ENCODE data around the gene THSD8. TPM values are rescaled to one million over a fixed set of nuclear protein-coding genes. Genes with fewer than 3 reads are reported as not detected.

Gene THSD8
- total RNA-seq, 1 donor from 2014 or later, result 1.7 TPM

DNA sequence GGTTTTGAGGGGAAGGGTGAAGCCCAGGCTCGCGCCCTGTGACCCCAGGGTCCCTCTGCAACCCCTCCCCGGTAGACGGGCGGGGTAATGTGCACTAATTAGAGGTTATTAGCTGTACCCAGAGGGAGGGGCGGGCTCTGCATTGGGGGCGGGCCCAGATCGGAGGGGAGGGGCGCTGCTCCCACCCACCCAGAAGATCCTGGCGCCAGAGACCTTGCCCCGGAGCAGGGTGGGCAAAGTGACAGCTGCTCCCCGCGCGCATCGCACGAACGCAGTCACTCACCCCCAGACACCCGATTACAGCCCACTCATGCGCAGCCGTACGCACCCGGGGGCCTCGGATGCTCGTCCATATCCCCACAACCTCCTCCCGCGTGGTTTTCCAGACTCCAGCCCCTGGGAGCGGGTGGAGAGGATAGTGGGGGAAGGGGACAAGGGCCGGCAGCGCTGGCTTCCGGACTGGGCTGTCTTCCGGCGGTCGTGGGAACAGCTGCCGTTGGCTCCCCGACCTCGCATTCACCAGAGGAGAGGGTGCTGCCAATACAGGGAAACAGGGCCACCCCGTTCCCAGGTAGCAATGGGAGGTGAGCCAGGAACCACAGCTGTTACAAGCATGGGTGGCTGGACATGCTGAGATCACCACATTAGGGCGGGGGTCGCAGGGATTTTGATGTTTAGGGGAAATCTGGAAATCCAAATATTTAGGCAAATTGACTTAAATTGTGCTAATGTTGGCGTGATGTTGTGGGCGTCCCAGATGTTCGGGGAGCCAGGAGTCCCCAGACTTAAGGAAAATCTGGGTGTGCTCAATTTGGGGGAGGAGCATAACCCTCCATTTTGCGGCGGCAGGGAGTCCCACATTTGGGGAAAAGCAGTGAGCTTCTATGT, 23.6 kb upstream of the THSD8 start:
- DNase-seq (ENCODE audit: missing footprints) (peak; percentile 88), ATAC-seq (peak; percentile 36)
- intact Hi-C loops (cut with DNase I), result no loop called here

- intact Hi-C loops (cut with DNase I), result no loop called here
- ATAC-seq (no peak), DNase-seq (ENCODE audit: missing footprints) (no peak)
Measured at GRCh38 chr19:12778905-12779161, 23.0 kb upstream of the THSD8 start.

DNA sequence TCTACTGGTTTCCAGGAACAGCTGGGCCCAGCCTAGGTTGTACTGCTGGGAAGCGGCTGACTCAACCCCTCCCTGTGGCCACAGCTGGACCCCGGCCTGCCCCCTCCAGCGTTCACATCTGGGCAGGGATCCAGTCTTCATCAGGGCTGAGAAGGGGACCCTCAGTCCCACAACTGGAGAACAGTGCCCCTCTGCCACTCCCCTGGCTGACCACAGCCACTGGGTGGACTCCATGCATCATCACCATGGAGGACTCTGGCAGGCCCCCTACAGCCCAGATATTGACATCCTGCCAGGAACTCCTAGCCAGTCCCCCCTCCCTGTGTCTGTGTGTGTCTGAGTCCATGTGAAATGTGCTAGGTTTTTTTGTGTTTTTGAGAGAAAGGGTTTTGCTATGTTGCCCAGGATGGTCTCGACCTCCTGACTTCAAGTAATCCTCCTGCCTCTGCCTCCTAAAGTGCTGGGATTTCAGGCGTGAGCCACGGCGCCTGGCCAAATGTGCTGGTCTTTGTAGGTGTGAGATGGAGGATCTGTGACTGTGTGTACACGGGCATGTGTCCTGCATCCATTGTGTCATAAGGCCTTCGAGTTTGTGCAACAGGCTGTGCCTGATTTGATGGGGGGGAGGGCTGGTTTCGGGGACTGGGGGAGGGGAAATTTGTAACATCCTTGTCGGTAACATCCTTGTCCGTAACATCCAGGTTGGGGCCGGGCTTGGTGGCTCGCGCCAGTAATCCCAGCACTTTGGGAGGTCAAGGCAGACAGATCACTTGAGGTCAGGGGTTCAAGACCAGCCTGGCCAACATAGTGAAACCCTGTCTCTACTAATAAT, 22.5 kb upstream of the THSD8 start:
- ATAC-seq, result peak; percentile 17
- intact Hi-C loops (cut with DNase I), result no loop called here

GRCh38 chr19:12782174-12782423, 19.8 kb upstream of the THSD8 start:
- DNase-seq (ENCODE audit: missing footprints) (no peak), ATAC-seq (no peak)
- intact Hi-C loops (cut with DNase I), result no loop called here

More for the DNA sequence above, 22.5 kb upstream of the THSD8 start:
- peak; percentile 85 for DNase-seq (ENCODE audit: missing footprints)

DNA sequence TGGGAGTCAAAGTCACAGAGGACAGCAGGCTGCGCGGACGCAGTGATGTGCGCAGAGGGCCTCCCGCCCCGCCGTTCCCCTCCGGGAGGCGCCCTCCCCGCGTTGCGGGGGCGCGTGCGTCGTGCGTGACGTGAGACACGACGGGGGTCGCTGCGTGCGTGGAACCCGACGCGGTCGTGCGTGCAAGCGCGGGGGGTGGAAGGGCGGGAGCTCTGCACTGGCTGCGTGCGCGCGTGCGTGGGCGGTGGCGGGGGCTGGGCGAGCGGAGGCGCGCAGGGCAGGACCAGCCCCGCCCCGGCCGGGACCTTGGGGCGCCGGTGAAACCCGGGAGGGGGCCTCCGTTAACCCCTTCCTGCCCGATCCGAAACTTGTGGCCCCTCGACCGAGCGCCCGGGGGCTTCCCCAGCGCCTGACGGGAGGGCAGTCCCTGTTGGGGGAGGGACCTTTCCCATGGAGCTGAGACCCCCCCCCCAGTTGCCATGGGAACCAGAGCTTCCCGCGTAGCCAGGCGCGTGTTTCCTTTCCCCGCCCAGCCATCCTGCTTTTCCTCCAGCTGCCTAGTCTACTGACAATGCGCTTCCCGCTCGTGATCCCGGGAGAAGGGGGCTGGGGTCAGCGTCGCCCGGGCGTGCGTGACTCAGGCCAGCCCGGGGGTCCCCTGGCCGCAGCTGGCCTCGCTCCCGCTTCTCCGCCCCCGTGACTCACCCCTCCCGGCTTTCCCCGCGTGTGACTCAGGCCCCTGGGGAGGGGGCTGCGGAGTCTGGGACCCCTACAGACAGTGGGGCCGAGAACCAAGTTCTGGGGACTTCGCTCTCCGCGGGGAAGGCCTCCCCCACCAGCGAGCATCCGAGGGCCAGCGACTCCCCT, 19.2 kb upstream of the THSD8 start:
- DNase-seq (ENCODE audit: missing footprints) (peak; percentile 95), ATAC-seq (peak; percentile 74)
- intact Hi-C loops (cut with DNase I), result no loop called here

DNA sequence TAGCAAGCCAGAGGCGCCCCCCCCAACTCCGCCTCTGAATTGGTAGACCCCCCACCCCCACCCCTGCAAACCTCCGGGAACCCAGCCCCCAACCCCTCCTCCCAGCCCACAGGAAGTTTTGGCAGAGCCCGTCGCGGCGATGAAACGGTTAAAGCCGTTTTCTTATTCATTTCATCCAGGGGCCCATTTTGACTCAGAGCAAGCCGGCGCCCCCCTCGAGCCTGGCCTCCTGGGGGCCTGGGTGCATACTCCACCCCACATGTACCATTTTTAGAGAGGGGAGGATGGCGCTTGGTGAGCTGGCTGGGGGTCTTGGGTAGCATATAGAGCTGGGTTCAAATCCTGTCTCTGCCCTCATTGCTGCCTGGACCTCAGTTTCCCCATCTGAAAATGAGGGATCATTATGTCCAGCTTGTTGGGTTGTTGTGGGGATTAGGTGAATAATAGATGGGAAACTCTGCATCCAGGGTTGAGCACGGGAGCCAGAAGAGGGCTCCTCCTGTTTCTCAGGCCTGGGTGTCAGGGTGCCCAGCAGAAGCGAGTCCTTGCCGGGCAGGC, 18.5 kb upstream of the THSD8 start:
- DNase-seq (ENCODE audit: missing footprints), result no peak

GRCh38 chr19:12783849-12784393, 17.9 kb upstream of the THSD8 start:
- no peak for ATAC-seq
- intact Hi-C loops (cut with DNase I), result no loop called here

More for the DNA sequence above, 18.5 kb upstream of the THSD8 start:
- intact Hi-C loops (cut with DNase I), result no loop called here
- ATAC-seq, result no peak

DNA sequence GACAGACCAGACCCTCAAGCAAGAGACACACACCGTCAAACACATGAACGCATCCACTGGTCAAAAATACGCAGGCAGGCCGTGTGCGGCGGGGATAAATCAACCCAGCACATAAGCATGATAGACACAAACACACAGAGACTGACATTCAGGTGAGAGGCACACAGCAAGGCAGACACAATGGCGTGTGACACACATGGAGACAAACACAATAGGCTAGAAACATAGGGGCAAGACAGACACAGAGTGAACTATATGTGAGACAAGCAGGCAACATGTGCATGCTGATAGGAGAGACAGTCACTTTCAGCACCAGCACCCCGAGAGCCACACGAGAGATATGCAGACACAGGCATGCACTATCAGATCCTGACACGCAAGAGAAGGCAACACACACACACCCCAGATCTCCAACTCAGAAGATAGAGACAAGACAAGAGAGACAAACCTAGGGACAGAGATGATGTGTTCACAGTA, 17.4 kb upstream of the THSD8 start:
- no peak for DNase-seq (ENCODE audit: missing footprints)
- intact Hi-C loops (cut with DNase I), result no loop called here
- ATAC-seq, result no peak

More at GRCh38 chr19:12783849-12784393, 17.9 kb upstream of the THSD8 start:
- DNase-seq (ENCODE audit: missing footprints), result no peak

DNA sequence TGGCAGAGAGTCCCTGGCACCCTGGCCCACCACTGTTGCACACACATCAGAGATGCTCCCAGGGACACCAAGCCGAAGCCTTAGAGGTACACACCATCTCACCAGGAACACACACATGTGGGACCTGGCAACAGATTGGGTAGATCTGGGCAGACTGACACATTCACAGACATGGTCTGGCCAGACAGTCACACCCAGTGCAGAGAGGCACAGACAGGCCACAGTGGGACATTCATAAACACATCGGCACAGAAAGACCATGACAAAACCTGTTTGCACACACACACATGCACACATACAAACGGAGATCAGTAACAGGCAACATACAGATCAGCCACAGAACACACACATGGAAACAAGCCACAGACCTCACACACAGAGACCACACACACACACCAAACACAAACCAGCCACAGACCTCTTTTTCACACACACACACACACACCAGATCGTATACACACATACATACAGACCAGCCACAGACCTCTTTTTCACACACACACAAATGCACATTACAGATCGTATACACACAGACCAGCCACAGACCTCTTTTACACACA, 16.9 kb upstream of the THSD8 start:
- DNase-seq (ENCODE audit: missing footprints) (no peak), ATAC-seq (no peak)
- intact Hi-C loops (cut with DNase I), result no loop called here

GRCh38 chr19:12785431-12786031, 16.3 kb upstream of the THSD8 start:
- ATAC-seq (no peak), DNase-seq (ENCODE audit: missing footprints) (no peak)
- intact Hi-C loops (cut with DNase I), result no loop called here

- peak; percentile 92 for DNase-seq (ENCODE audit: missing footprints)
- intact Hi-C loops (cut with DNase I), result no loop called here
- no peak for ATAC-seq
Measured at GRCh38 chr19:12786141-12786870, 15.6 kb upstream of the THSD8 start.

GRCh38 chr19:12786952-12787351, 14.9 kb upstream of the THSD8 start:
- no peak for ATAC-seq
- intact Hi-C loops (cut with DNase I), result no loop called here

GRCh38 chr19:12787458-12787857, 14.4 kb upstream of the THSD8 start:
- intact Hi-C loops (cut with DNase I), result no loop called here
- ATAC-seq (no peak), DNase-seq (ENCODE audit: missing footprints) (no peak)

More at GRCh38 chr19:12786952-12787351, 14.9 kb upstream of the THSD8 start:
- DNase-seq (ENCODE audit: missing footprints), result no peak

GRCh38 chr19:12788042-12788681, 13.7 kb upstream of the THSD8 start:
- no peak for ATAC-seq
- intact Hi-C loops (cut with DNase I), result no loop called here
- no peak for DNase-seq (ENCODE audit: missing footprints)

DNA sequence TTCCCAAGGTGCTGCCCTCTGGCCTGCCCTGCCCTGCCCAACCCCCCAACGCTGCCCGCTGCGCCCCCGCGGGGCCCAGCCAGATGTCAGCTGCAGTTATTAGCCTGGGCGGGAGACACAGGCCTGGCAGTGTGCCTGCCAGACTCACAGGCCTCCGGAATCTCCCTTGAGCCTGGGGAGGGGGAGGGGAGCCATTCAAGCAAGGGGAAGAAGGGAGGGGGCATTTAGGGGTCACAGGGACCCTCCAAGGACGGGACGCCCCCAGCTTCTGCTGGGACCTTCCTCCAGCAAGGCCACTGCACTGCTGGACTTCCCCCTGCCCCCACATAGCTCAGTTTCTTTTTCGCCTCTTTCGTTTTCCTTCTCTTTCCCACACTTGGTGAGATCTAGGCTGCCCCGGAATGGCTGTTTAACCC, 13.2 kb upstream of the THSD8 start:
- ATAC-seq (no peak), DNase-seq (ENCODE audit: missing footprints) (peak; percentile 92)
- intact Hi-C loops (cut with DNase I), result no loop called here

- intact Hi-C loops (cut with DNase I), result no loop called here
- DNase-seq (ENCODE audit: missing footprints), result no peak
- no peak for ATAC-seq
Measured at GRCh38 chr19:12789098-12789903, 12.6 kb upstream of the THSD8 start.

Measured in Right ventricle myocardium inferior (tissue), 1 donor.